ENCODE results near the gene PAPLN. TPM values are rescaled to one million over a fixed set of nuclear protein-coding genes. Genes with fewer than 3 reads are reported as not detected.
A peak's percentile ranks its signal among the peaks of the same experiment; 100 is the strongest.

The PAPLN gene
- total and polyA plus RNA-seq, 2 donors from 2014 or later: 19.1 to 132 TPM

DNA sequence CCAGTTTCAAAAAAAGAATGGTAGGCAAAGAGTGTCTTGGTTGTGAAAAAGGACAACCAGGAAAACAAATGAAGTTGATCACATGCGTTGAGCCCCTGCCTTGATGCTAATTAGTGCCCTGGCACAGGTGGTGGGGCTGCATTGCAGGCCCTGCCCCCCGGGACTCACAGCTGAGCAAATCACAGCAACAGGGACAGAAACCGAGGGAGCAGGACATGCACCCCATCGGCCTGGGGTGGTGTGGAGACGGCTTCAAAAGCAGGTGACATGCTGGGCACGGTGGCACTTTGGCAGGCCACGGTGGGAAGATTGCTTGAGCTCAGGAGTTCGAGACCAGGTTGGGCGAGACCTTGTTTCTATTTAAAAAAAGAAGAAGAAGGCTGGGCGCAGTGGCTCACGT lies 1.1 kb upstream of the PAPLN start:
- no peaks in the 10 kb centered on the region for H3K9me3 ChIP-seq (ENCODE audit: control insufficient read depth in 2 of 3, insufficient read depth in 1 of 3, low read length in 3 of 3)
- FAIRE-seq: no peak
- peaks cover 6% of the 10 kb centered on the region for H3K27me3 ChIP-seq (ENCODE audit: control insufficient read depth, insufficient read depth, low read length)
- H3K9ac ChIP-seq (ENCODE audit: low read length in 3 of 3): peak overlapping the region in 1 of 3 donors; percentile 26
- peak overlapping the region; percentile 30 to 43 for H3K27ac ChIP-seq (ENCODE audit: low read depth in 2 of 2, low read length in 2 of 2)
- DNase-seq: no peak
- intact Hi-C loops (cut with DNase I): no loop called here
- no peaks in the 10 kb centered on the region for H3K36me3 ChIP-seq (ENCODE audit: control insufficient read depth in 2 of 3, insufficient read depth in 3 of 3, low read length in 3 of 3)
- peaks cover 0 to 36% (median 15%) of the 10 kb centered on the region in 3 donors for H3K4me1 ChIP-seq (ENCODE audit: control insufficient read depth in 2 of 3, insufficient read depth in 2 of 3, low read depth in 1 of 3, low read length in 3 of 3)
- no peak overlapping the region for H3K4me3 ChIP-seq (ENCODE audit: low read length in 3 of 3)
- TF ChIP-seq, protein P1, sequence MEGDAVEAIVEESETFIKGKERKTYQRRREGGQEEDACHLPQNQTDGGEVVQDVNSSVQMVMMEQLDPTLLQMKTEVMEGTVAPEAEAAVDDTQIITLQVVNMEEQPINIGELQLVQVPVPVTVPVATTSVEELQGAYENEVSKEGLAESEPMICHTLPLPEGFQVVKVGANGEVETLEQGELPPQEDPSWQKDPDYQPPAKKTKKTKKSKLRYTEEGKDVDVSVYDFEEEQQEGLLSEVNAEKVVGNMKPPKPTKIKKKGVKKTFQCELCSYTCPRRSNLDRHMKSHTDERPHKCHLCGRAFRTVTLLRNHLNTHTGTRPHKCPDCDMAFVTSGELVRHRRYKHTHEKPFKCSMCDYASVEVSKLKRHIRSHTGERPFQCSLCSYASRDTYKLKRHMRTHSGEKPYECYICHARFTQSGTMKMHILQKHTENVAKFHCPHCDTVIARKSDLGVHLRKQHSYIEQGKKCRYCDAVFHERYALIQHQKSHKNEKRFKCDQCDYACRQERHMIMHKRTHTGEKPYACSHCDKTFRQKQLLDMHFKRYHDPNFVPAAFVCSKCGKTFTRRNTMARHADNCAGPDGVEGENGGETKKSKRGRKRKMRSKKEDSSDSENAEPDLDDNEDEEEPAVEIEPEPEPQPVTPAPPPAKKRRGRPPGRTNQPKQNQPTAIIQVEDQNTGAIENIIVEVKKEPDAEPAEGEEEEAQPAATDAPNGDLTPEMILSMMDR (IDR thresholded peaks at IDR 0.05; ENCODE audit: borderline replicate concordance, extremely low read depth, insufficient read depth): no peak

DNA sequence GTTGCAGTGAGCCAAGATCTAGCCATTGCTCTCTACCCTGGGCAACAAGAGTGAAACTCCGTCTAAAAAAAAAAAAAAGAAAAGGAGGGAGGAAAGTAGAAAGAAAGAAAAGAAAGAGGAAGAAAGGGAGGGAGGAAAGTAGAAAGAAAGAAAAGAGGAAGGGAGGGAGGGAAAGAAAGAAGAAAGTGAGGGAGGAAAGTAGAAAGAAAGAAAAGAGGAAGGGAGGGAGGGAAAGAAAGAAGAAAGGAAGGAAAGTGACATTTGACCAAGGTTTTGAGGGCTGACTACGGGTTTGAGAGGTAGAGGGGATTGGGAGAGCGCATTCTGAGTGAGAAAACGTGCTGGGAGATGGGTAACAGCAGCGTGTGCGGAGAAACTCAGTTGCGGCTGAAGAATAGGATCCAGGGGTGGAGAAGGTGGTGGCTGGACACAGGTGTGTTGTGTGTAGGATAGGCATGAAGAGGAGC lies 521 bp upstream of the PAPLN start:
- TF ChIP-seq, protein P1 (IDR thresholded peaks at IDR 0.05; ENCODE audit: borderline replicate concordance, extremely low read depth, insufficient read depth): no peak
- FAIRE-seq (no peak), DNase-seq (no peak)
- peaks cover 0 to 40% (median 15%) of the 10 kb centered on the region in 3 donors for H3K4me1 ChIP-seq (ENCODE audit: control insufficient read depth in 2 of 3, insufficient read depth in 2 of 3, low read depth in 1 of 3, low read length in 3 of 3)
- H3K9me3 ChIP-seq (ENCODE audit: control insufficient read depth in 2 of 3, insufficient read depth in 1 of 3, low read length in 3 of 3): no peaks in the 10 kb centered on the region
- H3K36me3 ChIP-seq (ENCODE audit: control insufficient read depth in 2 of 3, insufficient read depth in 3 of 3, low read length in 3 of 3): no peaks in the 10 kb centered on the region
- peak overlapping the region in 1 of 3 donors; percentile 63 for H3K4me3 ChIP-seq (ENCODE audit: low read length in 3 of 3)
- peak overlapping the region; percentile 43 to 89 for H3K27ac ChIP-seq (ENCODE audit: low read depth in 2 of 2, low read length in 2 of 2)
- peaks cover 6% of the 10 kb centered on the region for H3K27me3 ChIP-seq (ENCODE audit: control insufficient read depth, insufficient read depth, low read length)
- intact Hi-C loops (cut with DNase I): no loop called here
- peak overlapping the region in 1 of 3 donors; percentile 0 for H3K9ac ChIP-seq (ENCODE audit: low read length in 3 of 3)

DNA sequence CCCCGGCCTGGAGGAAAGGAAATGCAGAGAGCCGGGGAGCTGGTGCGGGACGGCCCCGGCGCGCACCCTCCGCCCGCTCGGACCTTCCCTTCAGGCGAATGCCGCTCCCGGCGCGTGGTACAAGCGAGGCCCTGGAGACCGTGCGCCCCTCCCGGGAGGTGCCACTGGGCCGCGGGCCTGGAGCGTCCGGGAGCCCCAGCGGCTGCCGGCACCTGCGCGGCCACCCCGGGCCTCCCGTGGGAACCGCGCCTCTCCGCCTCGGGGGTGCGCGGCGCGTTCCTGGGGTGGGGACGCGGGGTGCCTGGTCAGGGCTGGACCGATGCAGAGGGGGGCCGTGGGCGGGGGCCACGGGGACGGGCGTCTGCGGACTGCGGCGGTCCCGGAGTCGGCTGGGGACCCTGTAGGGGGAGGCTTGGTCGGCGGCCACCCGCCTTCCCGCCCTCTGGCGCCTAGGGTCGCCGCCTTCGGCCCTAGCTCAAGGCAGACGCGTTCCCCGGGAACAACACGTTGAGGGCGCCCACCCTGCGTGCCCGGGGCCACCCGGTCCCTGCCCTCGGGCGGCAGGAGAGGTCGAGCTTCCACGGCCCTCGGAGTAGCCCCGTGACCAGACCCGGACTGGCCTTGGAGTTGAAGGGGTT lies 599 bp downstream of the PAPLN start:
- H3K4me1 ChIP-seq (ENCODE audit: control insufficient read depth in 2 of 3, insufficient read depth in 2 of 3, low read depth in 1 of 3, low read length in 3 of 3): peaks cover 0 to 44% (median 15%) of the 10 kb centered on the region in 3 donors
- DNase-seq (peak in 4 of 5 donors; percentile 30 to 81 (median 40)), FAIRE-seq (no peak)
- H3K4me3 ChIP-seq (ENCODE audit: low read length in 3 of 3): peak overlapping the region in 2 of 3 donors; percentile 63 to 76
- peaks cover 6% of the 10 kb centered on the region for H3K27me3 ChIP-seq (ENCODE audit: control insufficient read depth, insufficient read depth, low read length)
- H3K9ac ChIP-seq (ENCODE audit: low read length in 3 of 3): peak overlapping the region in 2 of 3 donors; percentile 9 to 61
- no peaks in the 10 kb centered on the region for H3K36me3 ChIP-seq (ENCODE audit: control insufficient read depth in 2 of 3, insufficient read depth in 3 of 3, low read length in 3 of 3)
- TF ChIP-seq, protein P1 (IDR thresholded peaks at IDR 0.05; ENCODE audit: borderline replicate concordance, extremely low read depth, insufficient read depth): no peak
- H3K9me3 ChIP-seq (ENCODE audit: control insufficient read depth in 2 of 3, insufficient read depth in 1 of 3, low read length in 3 of 3): no peaks in the 10 kb centered on the region
- intact Hi-C loops (cut with DNase I): no loop called here
- peak overlapping the region; percentile 61 to 89 for H3K27ac ChIP-seq (ENCODE audit: low read depth in 2 of 2, low read length in 2 of 2)

All from kidney (tissue), 14 donors.